Activated CD8-positive, alpha-beta memory T cell treated with anti-CD3 and anti-CD28 coated beads, Interleukin-2, amount 10 ng/mL, durations not matched to agents 7 days and 5 days (primary cell): ENCODE measurements around the gene MS4A14. TPM values are rescaled to one million over a fixed set of nuclear protein-coding genes. Genes with fewer than 3 reads are reported as not detected.
"Not testable (repeated sequence)": the region's sequence is repeated elsewhere in the genome, so short reads cannot be mapped to it uniquely, and the experiment has no call there.

Source experiments
- ATAC-seq: fragments of 150-1000 bp; cut with Tn5 transposase; one replicate; pipeline ENCODE4 v1.10.0; 2021; ENCODE audit warnings: moderate library complexity
- CTCF ChIA-PET: fragments of 350-600 bp; sonication (Branson Sonifier 250); formaldehyde crosslinking; loops from one replicate; lab custom pipeline; 2021; ENCODE audit warnings: antibody characterized with exemption; lab: Charles Lee
- DNase-seq: peaks from one replicate; pipeline ENCODE4 v3.0.0-alpha.2; 2020
- H3K27ac Mint-ChIP-seq: one replicate; pipeline ENCODE4 v1.8.0; 2021; ENCODE audit warnings: mild to moderate bottlenecking, mixed read lengths
- H3K27me3 Mint-ChIP-seq: one replicate; pipeline ENCODE4 v1.8.0; 2021; ENCODE audit warnings: mixed read lengths
- H3K36me3 Mint-ChIP-seq: one replicate; pipeline ENCODE4 v1.8.0; 2021; ENCODE audit warnings: mild to moderate bottlenecking, mixed read lengths
- H3K4me1 Mint-ChIP-seq: one replicate; pipeline ENCODE4 v1.8.0; 2021; ENCODE audit warnings: mixed read lengths
- H3K4me3 Mint-ChIP-seq: one replicate; pipeline ENCODE4 v1.8.0; 2021; ENCODE audit warnings: mild to moderate bottlenecking, moderate library complexity, mixed read lengths
- H3K9me3 Mint-ChIP-seq: one replicate; pipeline ENCODE4 v1.8.0; 2022; ENCODE audit warnings: low read depth, mixed read lengths
- total RNA-seq, 2 experiments: library from RNA; stranded (reverse); gene quantifications; one replicate each; pipeline ENCODE4 v1.2.3, GENCODE V29; 2021

The MS4A14 gene
- total RNA-seq, 2 experiments from 2014 or later: not detected

GRCh38 chr11:60396799-60397198 is 540 bp downstream of the MS4A14 start:
- no peak overlapping the region for H3K27ac Mint-ChIP-seq
- no peaks in the 10 kb centered on the region for H3K9me3 Mint-ChIP-seq
- CTCF ChIA-PET: no interaction called here
- no peaks in the 10 kb centered on the region for H3K4me1 Mint-ChIP-seq
- no peaks in the 10 kb centered on the region for H3K36me3 Mint-ChIP-seq
- H3K4me3 Mint-ChIP-seq: no peak overlapping the region
- peaks cover 4% of the 10 kb centered on the region for H3K27me3 Mint-ChIP-seq
- DNase-seq: no peak
- ATAC-seq: no peak

- no peaks in the 10 kb centered on the region for H3K36me3 Mint-ChIP-seq
- ATAC-seq (no peak), DNase-seq (no peak)
- H3K4me1 Mint-ChIP-seq: no peaks in the 10 kb centered on the region
- H3K4me3 Mint-ChIP-seq: no peak overlapping the region
- peaks cover 8% of the 10 kb centered on the region for H3K27me3 Mint-ChIP-seq
- no peaks in the 10 kb centered on the region for H3K9me3 Mint-ChIP-seq
- no peak overlapping the region for H3K27ac Mint-ChIP-seq
- CTCF ChIA-PET: no interaction called here
These were observed 23.8 kb downstream of the MS4A14 start for GRCh38 chr11:60420015-60420414.

- no peak for DNase-seq
- H3K36me3 Mint-ChIP-seq: no peaks in the 10 kb centered on the region
- no peak overlapping the region for H3K4me3 Mint-ChIP-seq
- CTCF ChIA-PET: no interaction called here
- no peaks in the 10 kb centered on the region for H3K9me3 Mint-ChIP-seq
- no peak overlapping the region for H3K27ac Mint-ChIP-seq
- H3K27me3 Mint-ChIP-seq: peaks cover 9% of the 10 kb centered on the region
- ATAC-seq: no peak
- no peaks in the 10 kb centered on the region for H3K4me1 Mint-ChIP-seq
These were observed 26.4 kb downstream of the MS4A14 start for GRCh38 chr11:60422609-60423008.

- H3K27me3 Mint-ChIP-seq: peaks cover 30% of the 10 kb centered on the region
- H3K4me3 Mint-ChIP-seq: no peak overlapping the region
- CTCF ChIA-PET: no interaction called here
- ATAC-seq (no peak), DNase-seq (no peak)
- no peaks in the 10 kb centered on the region for H3K36me3 Mint-ChIP-seq
- no peak overlapping the region for H3K27ac Mint-ChIP-seq
- no peaks in the 10 kb centered on the region for H3K4me1 Mint-ChIP-seq
- no peaks in the 10 kb centered on the region for H3K9me3 Mint-ChIP-seq
These were observed 32.3 kb downstream of the MS4A14 start for GRCh38 chr11:60428517-60428916.

- ATAC-seq (no peak), DNase-seq (no peak)
- Mint-ChIP-seq H3K27me3 (peaks cover 32% of the 10 kb centered on the region), H3K36me3 (no peaks in the 10 kb centered on the region), H3K27ac (no peak within 1 kb of the TSS), H3K4me1 (no peaks in the 10 kb centered on the region), H3K4me3 (no peak within 1 kb of the TSS), H3K9me3 (no peaks in the 10 kb centered on the region)
- CTCF ChIA-PET: no interaction called here
These were observed 33.0 kb downstream of the MS4A14 start, which contains the start of gene MS4A5 for GRCh38 chr11:60429272-60429671. Gene MS4A5, plus strand, starts transcription at chr11:60429572. Its CDS starts 103 bp downstream, at chr11:60429675.

GRCh38 chr11:60431251-60431650 is 35.0 kb downstream of the MS4A14 start:
- CTCF ChIA-PET: no interaction called here
- Mint-ChIP-seq H3K4me3 (no peak overlapping the region), H3K36me3 (no peaks in the 10 kb centered on the region), H3K27ac (no peak overlapping the region), H3K9me3 (no peaks in the 10 kb centered on the region), H3K27me3 (peaks cover 26% of the 10 kb centered on the region), H3K4me1 (no peaks in the 10 kb centered on the region)
- no peak for ATAC-seq
- no peak for DNase-seq

- Mint-ChIP-seq H3K4me1 (no peaks in the 10 kb centered on the region), H3K4me3 (no peak overlapping the region), H3K36me3 (no peaks in the 10 kb centered on the region), H3K27me3 (peaks cover 19% of the 10 kb centered on the region), H3K27ac (no peak overlapping the region), H3K9me3 (no peaks in the 10 kb centered on the region)
- no peak for DNase-seq
- ATAC-seq: no peak
- CTCF ChIA-PET: no interaction called here
These were observed 37.1 kb downstream of the MS4A14 start for GRCh38 chr11:60433401-60433800.

- no peaks in the 10 kb centered on the region for H3K9me3 Mint-ChIP-seq
- H3K4me3 Mint-ChIP-seq: no peak overlapping the region
- peaks cover 8% of the 10 kb centered on the region for H3K4me1 Mint-ChIP-seq
- H3K36me3 Mint-ChIP-seq: no peaks in the 10 kb centered on the region
- CTCF ChIA-PET: no interaction called here
- no peak overlapping the region for H3K27ac Mint-ChIP-seq
- no peaks in the 10 kb centered on the region for H3K27me3 Mint-ChIP-seq
- DNase-seq (no peak), ATAC-seq (no peak)
These were observed 50.8 kb downstream of the MS4A14 start for GRCh38 chr11:60447070-60447469.

GRCh38 chr11:60447846-60448245 is 51.6 kb downstream of the MS4A14 start:
- Mint-ChIP-seq H3K36me3 (no peaks in the 10 kb centered on the region), H3K4me3 (no peak overlapping the region)
- CTCF ChIA-PET: interaction anchor here (1.2 kb wide), 1 partner anchor 197 kb away, joined by 4 read pairs; no protein-coding TSS in a partner anchor

GRCh38 chr11:60451185-60451584 is 54.9 kb downstream of the MS4A14 start:
- H3K36me3 Mint-ChIP-seq, H3K9me3 Mint-ChIP-seq, DNase-seq, H3K4me3 Mint-ChIP-seq, CTCF ChIA-PET, H3K4me1 Mint-ChIP-seq, ATAC-seq, H3K27ac Mint-ChIP-seq, H3K27me3 Mint-ChIP-seq: not testable (repeated sequence)

More at GRCh38 chr11:60447846-60448245, 51.6 kb downstream of the MS4A14 start:
- H3K4me1 Mint-ChIP-seq: peaks cover 5% of the 10 kb centered on the region
- no peaks in the 10 kb centered on the region for H3K9me3 Mint-ChIP-seq
- H3K27ac Mint-ChIP-seq: no peak overlapping the region
- DNase-seq (no peak), ATAC-seq (no peak)
- no peaks in the 10 kb centered on the region for H3K27me3 Mint-ChIP-seq

GRCh38 chr11:60454212-60454611 is 58.0 kb downstream of the MS4A14 start:
- Mint-ChIP-seq H3K4me1 (peaks cover 2% of the 10 kb centered on the region), H3K36me3 (no peaks in the 10 kb centered on the region), H3K27me3 (peaks cover 15% of the 10 kb centered on the region), H3K9me3 (no peaks in the 10 kb centered on the region), H3K4me3 (no peak overlapping the region), H3K27ac (no peak overlapping the region)
- CTCF ChIA-PET: no interaction called here
- ATAC-seq (no peak), DNase-seq (no peak)

- Mint-ChIP-seq H3K27me3 (peaks cover 15% of the 10 kb centered on the region), H3K27ac (no peak within 1 kb of the TSS), H3K4me1 (peaks cover 2% of the 10 kb centered on the region), H3K9me3 (no peaks in the 10 kb centered on the region), H3K36me3 (no peaks in the 10 kb centered on the region), H3K4me3 (no peak within 1 kb of the TSS)
- ATAC-seq (no peak), DNase-seq (no peak)
- CTCF ChIA-PET: no interaction called here
These were observed 59.3 kb downstream of the MS4A14 start, which contains the start of gene MS4A1 for GRCh38 chr11:60455531-60456042. Gene MS4A1, plus strand, starts transcription at chr11:60455847. Its CDS starts 6,528 bp downstream, at chr11:60462375.

- no peak overlapping the region for H3K4me3 Mint-ChIP-seq
- no peak overlapping the region for H3K27ac Mint-ChIP-seq
- H3K4me1 Mint-ChIP-seq: peaks cover 2% of the 10 kb centered on the region
- H3K9me3 Mint-ChIP-seq: no peaks in the 10 kb centered on the region
- DNase-seq: no peak
- CTCF ChIA-PET: no interaction called here
- peaks cover 15% of the 10 kb centered on the region for H3K27me3 Mint-ChIP-seq
- no peaks in the 10 kb centered on the region for H3K36me3 Mint-ChIP-seq
- no peak for ATAC-seq
These were observed 61.3 kb downstream of the MS4A14 start for GRCh38 chr11:60457576-60457975.

GRCh38 chr11:60459345-60459744 is 63.1 kb downstream of the MS4A14 start:
- DNase-seq (no peak), ATAC-seq (no peak)
- no peaks in the 10 kb centered on the region for H3K9me3 Mint-ChIP-seq
- H3K36me3 Mint-ChIP-seq: no peaks in the 10 kb centered on the region
- H3K27me3 Mint-ChIP-seq: peaks cover 12% of the 10 kb centered on the region
- no peak overlapping the region for H3K27ac Mint-ChIP-seq
- H3K4me3 Mint-ChIP-seq: no peak overlapping the region
- CTCF ChIA-PET: no interaction called here
- peaks cover 2% of the 10 kb centered on the region for H3K4me1 Mint-ChIP-seq
